Body of pancreas (tissue), 4 donors: ENCODE results near the gene PLXNA1.

ENCODE experiments used
- CTCF ChIP-seq, 7 experiments: fragments of 450-650 bp in 4 of 7; fragments of 200-600 bp in 3 of 7; sonication (generic) in 3 of 7; IDR thresholded peaks; one replicate each; pipeline ENCODE4 v1.5.1; 2016 to 2019; ENCODE audit warnings: antibody characterized with exemption in 7 of 7
- POLR2A ChIP-seq, 3 donors: fragments of 450-650 bp; IDR thresholded peaks; one replicate each; pipeline ENCODE4 v1.6.1; 2016; ENCODE audit warnings: antibody characterized with exemption in 3 of 3, mild to moderate bottlenecking in 2 of 3

GRCh38 chr3:126985132-126985985 is 2.4 kb downstream of the PLXNA1 start:
- TF ChIP-seq CTCF (IDR thresholded peaks at IDR 0.05) (no peak), POLR2A (IDR thresholded peaks at IDR 0.05) (no peak)
